GM12892 (cell line): ENCODE results near the gene C17orf114.

Source experiments
- DNase-seq: peaks from one replicate; pipeline ENCODE4 v3.0.0; 2011; ENCODE audit not compliant: insufficient read length
- FAIRE-seq: peaks from 2 replicates; lab custom pipeline; 2011; peaks lifted over from hg19 to GRCh38; lab: Jason Lieb, UNC
- POLR2A ChIP-seq: IDR thresholded peaks from 2 replicates; pipeline ENCODE4 v1.6.1; 2011; ENCODE audit warnings: low read depth, low read length, control low read depth
- POLR2AphosphoS5 ChIP-seq: IDR thresholded peaks from 2 replicates; pipeline ENCODE4 v1.6.1; 2011; ENCODE audit warnings: low read depth, low read length, control low read depth
- TAF1 ChIP-seq: IDR thresholded peaks from 2 replicates; pipeline ENCODE4 v1.6.1; 2011; ENCODE audit warnings: low read depth, mild to moderate bottlenecking, control low read depth, low read length, borderline replicate concordance

C17orf114 gene

GRCh38 chr17:4777969-4778760, 24.0 kb downstream of the C17orf114 start:
- TF ChIP-seq TAF1 = no peak
- no peak for TF ChIP-seq POLR2AphosphoS5
- no peak for TF ChIP-seq POLR2A
- DNase-seq (no peak), FAIRE-seq (no peak)

- DNase-seq (no peak), FAIRE-seq (no peak)
- TF ChIP-seq TAF1 (no peak), POLR2A (no peak), POLR2AphosphoS5 (no peak)
Measured at GRCh38 chr17:4772235-4772613, 29.9 kb downstream of the C17orf114 start.

GRCh38 chr17:4771519-4772234, 30.5 kb downstream of the C17orf114 start, which contains the start of gene TM4SF5:
TM4SF5 (plus strand) TSS chr17:4771886; CDS start chr17:4771923, 37 bp downstream.
- DNase-seq (no peak), FAIRE-seq (no peak)
- TF ChIP-seq POLR2AphosphoS5 (no peak), POLR2A (no peak)

- TF ChIP-seq TAF1 = no peak
- TF ChIP-seq POLR2AphosphoS5 = no peak
- TF ChIP-seq POLR2A = no peak
- FAIRE-seq (no peak), DNase-seq (no peak)
Measured at GRCh38 chr17:4769628-4770027, 32.5 kb downstream of the C17orf114 start.

- DNase-seq = no peak
- TF ChIP-seq POLR2AphosphoS5 (no peak), POLR2A (no peak), TAF1 (no peak)
- FAIRE-seq = no peak
Measured at GRCh38 chr17:4768298-4768697, 33.8 kb downstream of the C17orf114 start.

- FAIRE-seq = no peak
- TF ChIP-seq POLR2A = no peak
- TF ChIP-seq TAF1 = no peak
- no peak for TF ChIP-seq POLR2AphosphoS5
- DNase-seq = no peak
Measured at GRCh38 chr17:4766723-4767122, 35.4 kb downstream of the C17orf114 start.

GRCh38 chr17:4766201-4766600, 35.9 kb downstream of the C17orf114 start:
- TF ChIP-seq POLR2AphosphoS5 = no peak
- TF ChIP-seq TAF1 = no peak
- no peak for TF ChIP-seq POLR2A
- DNase-seq (no peak), FAIRE-seq (no peak)

- DNase-seq (no peak), FAIRE-seq (no peak)
Measured at GRCh38 chr17:4764595-4764994, 37.5 kb downstream of the C17orf114 start.

GRCh38 chr17:4759776-4760236, 42.3 kb downstream of the C17orf114 start:
- TF ChIP-seq POLR2A (no peak), TAF1 (no peak)
- DNase-seq (no peak), FAIRE-seq (no peak)

More at GRCh38 chr17:4764595-4764994, 37.5 kb downstream of the C17orf114 start:
- TF ChIP-seq TAF1 (no peak), POLR2AphosphoS5 (no peak), POLR2A (no peak)

- TF ChIP-seq POLR2A = no peak
- DNase-seq (no peak), FAIRE-seq (no peak)
Measured at GRCh38 chr17:4753392-4753791, 48.7 kb downstream of the C17orf114 start.

- TF ChIP-seq POLR2AphosphoS5 (no peak), TAF1 (no peak), POLR2A (no peak)
- no peak for FAIRE-seq
- DNase-seq = no peak
Measured at GRCh38 chr17:4751932-4752331, 50.2 kb downstream of the C17orf114 start.
